Fibroblast of skin of left quadriceps (primary cell): Measurements from ENCODE around the gene PCDHA10.
"Not testable (repeated sequence)": the region's sequence is repeated elsewhere in the genome, so short reads cannot be mapped to it uniquely, and the experiment has no call there.

Experiments
- DNase-seq, 2 experiments: peaks; one replicate each; pipeline ENCODE4 v3.0.0-alpha.2; 2013; ENCODE audit warnings: low read depth in 2 of 2

Gene PCDHA10

DNA sequence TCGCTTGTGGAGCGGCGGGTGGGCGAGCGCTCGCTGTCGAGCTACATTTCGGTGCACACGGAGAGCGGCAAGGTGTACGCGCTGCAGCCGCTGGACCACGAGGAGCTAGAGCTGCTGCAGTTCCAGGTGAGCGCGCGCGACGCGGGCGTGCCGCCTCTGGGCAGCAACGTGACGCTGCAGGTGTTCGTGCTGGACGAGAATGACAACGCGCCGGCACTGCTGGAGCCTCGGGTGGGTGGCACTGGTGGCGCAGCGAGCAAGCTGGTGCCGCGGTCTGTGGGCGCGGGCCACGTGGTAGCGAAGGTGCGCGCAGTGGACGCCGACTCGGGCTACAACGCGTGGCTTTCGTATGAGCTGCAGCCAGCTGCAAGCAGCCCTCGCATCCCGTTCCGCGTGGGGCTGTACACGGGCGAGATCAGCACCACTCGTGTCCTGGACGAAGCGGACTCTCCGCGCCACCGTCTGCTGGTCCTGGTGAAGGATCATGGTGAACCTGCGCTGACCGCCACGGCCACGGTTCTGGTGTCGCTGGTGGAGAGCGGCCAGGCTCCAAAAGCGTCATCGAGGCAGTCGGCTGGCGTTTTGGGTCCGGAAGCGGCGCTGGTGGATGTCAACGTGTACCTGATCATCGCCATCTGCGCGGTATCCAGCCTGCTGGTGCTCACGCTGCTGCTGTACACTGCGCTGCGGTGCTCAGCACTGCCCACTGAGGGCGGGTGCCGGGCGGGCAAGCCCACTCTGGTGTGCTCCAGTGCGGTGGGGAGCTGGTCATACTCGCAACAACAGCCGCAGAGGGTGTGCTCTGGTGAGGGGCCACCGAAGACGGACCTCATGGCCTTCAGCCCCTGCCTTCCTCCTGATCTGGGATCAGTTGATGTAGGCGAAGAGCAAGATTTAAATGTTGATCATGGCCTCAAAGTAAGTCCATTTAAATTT, 12.6 kb upstream of the PCDHA10 start:
- DNase-seq, result no peak

DNA sequence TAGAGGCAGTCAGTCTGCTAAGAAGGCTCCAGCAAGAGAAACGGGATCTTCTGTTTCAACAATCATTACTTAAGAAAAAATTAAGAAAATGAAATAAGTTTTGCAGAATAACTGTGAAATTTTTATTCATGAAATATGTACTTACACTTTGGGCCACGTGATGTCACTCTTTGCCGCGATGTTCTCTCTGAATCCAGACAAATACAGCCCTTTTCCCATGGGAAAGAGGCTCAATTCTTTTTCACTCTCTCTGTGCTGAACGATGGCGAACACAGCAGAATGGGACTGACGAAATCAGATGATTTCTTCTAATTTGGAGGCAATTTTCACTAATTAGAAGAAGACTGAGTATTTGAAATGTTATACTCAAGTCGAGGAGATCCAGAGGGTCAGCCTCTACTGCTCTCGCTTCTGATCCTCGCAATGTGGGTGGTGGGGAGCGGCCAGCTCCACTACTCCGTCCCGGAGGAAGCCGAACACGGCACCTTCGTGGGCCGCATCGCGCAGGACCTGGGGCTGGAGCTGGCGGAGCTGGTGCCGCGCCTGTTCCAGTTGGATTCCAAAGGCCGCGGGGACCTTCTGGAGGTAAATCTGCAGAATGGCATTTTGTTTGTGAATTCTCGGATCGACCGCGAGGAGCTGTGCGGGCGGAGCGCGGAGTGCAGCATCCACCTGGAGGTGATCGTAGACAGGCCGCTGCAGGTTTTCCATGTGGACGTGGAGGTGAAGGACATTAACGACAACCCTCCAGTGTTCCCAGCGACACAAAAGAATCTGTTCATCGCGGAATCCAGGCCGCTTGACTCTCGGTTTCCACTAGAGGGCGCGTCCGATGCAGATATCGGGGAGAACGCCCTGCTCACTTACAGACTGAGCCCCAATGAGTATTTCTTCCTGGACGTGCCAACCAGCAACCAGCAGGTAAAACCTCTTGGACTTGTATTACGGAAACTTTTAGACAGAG, 7.3 kb upstream of the PCDHA10 start, which contains the start of gene PCDHA9:
PCDHA9 (plus strand) TSS at position 244 of the 964 bp plus-strand sequence; CDS start at position 358, 114 bp downstream.
- not testable (repeated sequence) for DNase-seq

DNA sequence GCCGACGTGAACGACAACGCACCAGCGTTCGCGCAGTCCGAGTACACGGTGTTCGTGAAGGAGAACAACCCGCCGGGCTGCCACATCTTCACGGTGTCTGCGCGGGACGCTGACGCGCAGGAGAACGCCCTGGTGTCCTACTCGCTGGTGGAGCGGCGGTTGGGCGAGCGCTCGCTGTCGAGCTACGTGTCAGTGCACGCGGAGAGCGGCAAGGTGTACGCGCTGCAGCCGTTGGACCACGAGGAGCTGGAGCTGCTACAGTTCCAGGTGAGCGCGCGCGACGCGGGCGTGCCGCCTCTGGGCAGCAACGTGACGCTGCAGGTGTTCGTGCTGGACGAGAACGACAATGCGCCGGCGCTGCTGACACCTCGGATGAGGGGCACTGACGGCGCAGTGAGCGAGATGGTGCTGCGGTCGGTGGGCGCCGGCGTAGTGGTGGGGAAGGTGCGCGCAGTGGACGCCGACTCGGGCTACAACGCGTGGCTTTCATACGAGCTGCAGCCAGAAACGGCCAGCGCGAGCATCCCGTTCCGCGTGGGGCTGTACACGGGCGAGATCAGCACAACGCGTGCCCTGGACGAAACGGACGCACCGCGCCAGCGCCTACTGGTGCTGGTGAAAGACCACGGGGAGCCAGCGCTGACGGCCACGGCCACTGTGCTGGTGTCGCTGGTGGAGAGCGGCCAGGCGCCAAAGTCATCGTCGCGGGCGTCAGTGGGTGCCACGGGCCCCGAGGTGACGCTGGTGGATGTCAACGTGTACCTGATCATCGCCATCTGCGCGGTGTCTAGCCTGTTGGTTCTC, 5.7 kb upstream of the PCDHA10 start:
- DNase-seq, result not testable (repeated sequence)

DNA sequence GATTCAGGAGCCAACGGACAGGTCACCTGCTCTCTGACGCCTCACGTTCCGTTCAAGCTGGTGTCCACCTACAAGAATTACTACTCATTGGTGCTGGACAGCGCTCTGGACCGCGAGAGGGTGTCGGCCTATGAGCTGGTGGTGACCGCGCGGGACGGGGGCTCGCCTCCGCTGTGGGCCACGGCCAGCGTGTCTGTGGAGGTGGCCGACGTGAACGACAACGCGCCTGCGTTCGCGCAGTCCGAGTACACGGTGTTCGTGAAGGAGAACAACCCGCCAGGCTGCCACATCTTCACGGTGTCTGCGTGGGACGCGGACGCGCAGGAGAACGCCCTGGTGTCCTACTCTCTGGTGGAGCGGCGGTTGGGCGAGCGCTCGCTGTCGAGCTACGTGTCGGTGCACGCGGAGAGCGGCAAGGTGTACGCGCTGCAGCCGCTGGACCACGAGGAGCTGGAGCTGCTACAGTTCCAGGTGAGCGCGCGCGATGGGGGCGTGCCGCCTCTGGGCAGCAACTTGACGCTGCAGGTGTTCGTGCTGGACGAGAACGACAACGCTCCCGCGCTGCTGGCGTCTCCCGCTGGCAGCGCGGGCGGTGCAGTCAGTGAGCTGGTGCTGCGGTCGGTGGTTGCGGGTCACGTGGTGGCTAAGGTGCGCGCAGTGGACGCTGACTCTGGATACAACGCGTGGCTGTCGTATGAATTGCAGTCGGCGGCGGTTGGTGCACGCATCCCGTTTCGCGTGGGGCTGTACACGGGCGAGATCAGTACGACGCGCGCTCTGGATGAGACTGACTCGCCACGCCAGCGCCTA, 1.7 kb downstream of the PCDHA10 start:
- no peak for DNase-seq

DNA sequence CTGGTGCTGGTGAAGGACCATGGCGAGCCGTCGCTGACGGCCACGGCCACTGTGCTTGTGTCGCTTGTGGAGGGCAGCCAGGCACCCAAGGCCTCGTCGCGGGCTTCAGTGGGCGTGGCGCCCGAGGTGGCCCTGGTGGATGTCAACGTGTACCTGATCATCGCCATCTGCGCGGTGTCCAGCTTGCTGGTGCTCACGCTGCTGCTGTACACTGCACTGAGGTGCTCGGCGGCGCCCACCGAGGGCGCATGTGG, 2.2 kb downstream of the PCDHA10 start:
- no peak for DNase-seq

DNA sequence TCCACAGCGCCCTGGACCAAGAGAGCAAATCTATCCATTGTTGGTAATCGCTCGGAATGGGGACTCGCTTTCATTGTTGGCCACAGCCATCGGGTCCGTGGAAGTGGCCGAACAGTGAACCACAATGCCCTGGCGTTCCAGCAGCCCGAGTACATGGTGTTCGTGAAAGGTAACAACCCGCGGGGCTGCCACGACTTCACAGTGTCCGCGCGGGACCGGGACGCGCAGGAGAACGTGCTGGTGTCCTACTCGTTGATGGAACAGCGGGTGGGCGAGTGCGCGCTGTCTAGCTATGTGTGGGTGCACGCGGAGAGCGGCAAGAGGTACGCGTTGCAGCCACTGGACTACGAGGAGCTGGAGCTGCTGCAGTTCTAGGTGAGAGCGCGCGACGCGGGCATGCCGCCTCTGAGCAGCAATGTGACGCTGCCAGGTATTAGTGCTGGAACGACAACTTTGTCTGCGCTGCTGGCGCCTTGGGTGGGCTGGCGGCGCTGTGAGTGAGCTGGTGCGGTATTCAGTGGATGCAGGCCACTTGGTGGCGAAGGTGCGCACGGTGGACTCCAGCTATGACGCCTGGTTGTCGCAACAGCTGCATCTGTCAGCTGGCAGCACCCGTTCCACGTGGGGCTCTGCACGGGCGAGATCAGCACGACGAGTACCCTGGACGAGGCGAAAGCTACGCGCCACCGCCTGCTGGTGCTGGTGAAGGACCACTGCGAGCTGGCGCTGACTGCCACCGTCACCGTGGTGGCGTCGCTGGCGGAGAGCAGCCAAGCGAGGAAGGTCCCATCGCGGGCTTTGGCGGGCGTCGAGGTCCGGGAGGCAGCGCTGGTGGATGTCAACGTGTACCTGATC, 7.0 kb downstream of the PCDHA10 start:
- DNase-seq, result no peak

DNA sequence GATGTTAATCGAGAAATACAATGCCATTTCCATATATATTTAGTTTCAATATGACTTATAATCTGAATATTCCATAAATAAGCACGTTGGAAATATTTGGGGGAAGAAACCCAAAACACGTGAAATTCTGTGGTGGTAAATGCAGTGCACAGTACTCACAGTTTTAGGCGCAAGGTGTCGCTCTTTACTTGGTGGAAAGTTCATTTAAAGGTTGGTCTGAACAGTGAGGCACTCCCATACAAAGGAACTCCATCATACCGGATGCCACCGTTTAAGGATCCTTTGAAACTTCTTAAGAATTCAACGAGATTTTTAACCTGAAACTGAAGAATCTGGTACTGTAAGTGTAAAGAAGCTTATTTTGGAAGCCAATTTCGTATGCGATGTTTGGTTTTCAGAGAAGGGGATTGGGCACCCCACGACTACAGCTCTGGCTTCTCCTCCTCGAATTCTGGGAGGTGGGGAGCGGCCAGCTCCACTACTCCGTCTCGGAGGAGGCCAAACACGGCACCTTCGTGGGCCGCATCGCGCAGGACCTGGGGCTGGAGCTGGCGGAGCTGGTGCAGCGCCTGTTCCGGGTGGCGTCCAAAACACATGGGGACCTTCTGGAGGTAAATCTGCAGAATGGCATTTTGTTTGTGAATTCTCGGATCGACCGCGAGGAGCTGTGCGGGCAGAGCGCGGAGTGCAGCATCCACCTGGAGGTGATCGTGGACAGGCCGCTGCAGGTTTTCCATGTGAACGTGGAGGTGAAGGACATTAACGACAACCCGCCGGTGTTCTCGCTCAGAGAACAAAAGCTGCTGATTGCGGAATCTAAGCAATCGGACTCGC, 13.2 kb downstream of the PCDHA10 start, which contains the start of gene PCDHA11:
PCDHA11 (plus strand) TSS at position 237 of the 834 bp plus-strand sequence; CDS start at position 384, 147 bp downstream.
- no peak for DNase-seq

DNA sequence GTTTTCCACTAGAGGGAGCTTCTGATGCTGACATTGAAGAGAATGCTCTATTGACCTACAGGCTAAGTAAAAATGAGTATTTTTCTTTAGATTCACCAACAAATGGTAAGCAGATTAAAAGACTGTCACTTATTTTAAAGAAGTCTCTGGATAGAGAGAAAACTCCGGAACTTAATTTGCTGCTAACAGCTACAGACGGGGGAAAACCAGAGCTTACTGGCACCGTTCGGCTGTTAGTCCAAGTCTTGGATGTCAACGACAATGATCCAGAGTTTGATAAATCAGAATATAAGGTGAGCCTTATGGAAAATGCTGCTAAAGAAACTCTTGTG, 13.8 kb downstream of the PCDHA10 start:
- no peak for DNase-seq

DNA sequence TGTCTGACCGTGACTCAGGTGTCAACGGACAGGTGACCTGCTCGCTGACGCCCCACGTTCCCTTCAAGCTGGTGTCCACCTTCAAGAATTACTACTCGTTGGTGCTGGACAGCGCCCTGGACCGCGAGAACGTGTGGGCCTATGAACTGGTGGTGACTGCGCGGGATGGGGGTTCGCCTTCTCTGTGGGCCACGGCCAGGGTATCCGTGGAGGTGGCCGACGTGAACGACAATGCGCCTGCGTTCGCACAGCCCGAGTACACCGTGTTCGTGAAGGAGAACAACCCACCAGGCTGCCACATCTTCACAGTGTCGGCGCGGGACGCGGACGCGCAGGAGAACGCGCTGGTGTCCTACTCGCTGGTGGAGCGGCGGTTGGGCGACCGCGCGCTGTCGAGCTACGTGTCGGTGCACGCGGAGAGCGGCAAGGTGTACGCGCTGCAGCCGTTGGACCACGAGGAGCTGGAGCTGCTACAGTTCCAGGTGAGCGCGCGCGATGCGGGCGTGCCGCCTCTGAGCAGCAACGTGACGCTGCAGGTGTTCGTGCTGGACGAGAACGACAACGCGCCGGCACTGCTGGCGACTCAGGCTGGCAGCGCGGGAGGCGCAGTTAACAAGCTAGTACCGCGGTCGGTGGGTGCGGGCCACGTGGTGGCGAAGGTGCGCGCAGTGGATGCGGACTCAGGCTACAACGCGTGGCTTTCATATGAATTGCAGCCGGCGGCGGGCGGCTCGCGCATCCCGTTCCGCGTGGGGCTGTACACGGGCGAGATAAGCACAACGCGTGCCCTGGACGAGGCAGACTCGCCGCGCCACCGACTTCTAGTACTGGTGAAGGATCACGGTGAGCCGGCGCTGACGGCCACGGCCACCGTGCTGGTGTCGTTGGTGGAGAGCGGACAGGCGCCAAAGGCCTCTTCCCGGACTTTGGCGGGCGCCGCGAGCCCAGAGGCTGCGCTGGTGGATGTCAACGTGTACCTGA, 14.8 kb downstream of the PCDHA10 start:
- DNase-seq, result no peak

DNA sequence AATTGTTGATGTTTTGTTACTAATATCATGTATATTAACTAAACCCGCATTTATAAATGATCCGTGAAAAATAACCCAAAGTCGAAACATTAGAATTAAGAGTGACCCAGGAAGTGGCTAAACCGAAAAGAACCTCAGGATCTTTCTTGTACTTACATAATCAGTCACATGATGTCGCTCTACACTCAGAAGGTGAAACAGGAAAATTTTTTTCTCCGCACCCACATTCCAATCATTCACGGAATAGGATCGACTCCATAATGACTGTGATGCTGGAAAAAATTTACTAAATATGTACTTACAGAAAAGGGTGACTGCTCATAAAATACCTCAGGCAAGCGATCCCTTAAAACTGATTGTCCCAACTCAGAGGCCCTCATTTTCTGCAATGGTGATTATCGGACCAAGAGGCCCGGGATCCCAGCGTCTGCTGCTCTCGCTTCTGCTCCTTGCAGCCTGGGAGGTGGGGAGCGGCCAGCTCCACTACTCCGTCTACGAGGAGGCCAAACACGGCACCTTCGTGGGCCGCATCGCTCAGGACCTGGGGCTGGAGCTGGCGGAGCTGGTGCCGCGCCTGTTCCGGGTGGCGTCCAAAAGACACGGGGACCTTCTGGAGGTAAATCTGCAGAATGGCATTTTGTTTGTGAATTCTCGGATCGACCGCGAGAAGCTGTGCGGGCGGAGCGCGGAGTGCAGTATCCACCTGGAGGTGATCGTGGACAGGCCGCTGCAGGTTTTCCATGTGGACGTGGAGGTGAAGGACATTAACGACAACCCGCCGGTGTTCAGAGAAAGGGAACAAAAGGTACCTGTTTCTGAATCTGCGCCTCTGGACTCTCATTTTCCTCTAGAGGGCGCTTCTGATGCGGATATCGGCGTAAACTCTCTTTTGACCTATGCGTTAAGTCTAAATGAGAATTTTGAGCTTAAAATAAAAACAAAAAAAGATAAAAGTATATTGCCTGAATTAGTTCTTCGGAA, 19.7 kb downstream of the PCDHA10 start, which contains the start of gene PCDHA12:
PCDHA12 (plus strand) TSS at position 224 of the 981 bp plus-strand sequence; CDS start at position 389, 165 bp downstream.
- DNase-seq, result no peak

DNA sequence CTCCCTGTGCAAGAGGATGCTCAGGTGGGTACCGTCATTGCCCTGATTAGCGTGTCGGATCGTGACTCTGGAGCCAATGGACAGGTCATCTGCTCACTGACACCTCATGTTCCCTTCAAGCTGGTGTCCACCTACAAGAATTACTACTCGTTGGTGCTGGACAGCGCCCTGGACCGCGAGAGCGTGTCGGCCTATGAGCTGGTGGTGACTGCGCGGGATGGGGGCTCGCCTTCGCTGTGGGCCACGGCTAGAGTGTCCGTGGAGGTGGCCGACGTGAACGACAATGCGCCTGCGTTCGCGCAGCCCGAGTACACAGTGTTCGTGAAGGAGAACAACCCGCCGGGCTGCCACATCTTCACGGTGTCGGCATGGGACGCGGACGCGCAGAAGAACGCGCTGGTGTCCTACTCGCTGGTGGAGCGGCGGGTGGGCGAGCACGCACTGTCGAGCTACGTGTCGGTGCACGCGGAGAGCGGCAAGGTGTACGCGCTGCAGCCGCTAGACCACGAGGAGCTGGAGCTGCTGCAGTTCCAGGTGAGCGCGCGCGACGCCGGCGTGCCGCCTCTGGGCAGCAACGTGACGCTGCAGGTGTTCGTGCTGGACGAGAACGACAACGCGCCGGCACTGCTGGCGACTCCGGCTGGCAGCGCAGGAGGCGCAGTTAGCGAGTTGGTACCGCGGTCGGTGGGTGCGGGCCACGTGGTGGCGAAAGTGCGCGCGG, 21.0 kb downstream of the PCDHA10 start:
- DNase-seq, result not testable (repeated sequence)

DNA sequence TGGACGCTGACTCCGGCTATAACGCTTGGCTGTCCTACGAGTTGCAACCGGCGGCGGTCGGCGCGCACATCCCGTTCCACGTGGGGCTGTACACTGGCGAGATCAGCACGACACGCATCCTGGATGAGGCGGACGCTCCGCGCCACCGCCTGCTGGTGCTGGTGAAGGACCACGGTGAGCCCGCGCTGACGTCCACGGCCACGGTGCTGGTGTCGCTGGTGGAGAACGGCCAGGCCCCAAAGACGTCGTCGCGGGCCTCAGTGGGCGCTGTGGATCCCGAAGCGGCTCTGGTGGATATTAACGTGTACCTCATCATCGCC, 21.5 kb downstream of the PCDHA10 start:
- DNase-seq, result no peak

DNA sequence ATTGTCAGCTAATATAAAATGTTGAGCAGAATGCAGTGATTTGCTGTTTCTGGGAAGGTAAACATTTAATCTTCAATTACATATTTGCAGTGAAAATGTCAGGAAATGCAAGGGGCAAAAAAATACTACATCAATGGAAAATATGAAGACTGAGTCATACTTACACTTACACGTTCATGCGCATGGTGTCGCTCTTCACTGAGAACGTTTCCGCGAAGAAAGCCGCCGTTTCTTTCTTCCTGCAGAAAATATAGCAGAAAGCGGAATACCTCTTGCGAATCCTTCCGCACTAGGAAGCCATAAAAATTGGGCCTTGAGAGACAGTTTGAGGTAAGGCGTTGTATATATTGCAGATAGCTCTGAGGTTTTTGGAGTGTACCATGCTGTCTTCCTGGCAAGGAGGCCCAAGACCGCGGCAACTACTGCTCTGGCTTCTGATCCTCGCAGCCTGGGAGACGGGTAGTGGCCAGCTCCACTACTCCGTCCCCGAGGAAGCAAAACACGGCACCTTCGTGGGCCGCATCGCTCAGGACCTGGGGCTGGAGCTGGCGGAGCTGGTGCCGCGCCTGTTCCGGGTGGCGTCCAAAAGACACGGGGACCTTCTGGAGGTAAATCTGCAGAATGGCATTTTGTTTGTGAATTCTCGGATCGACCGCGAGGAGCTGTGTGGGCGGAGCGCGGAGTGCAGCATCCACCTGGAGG, 26.3 kb downstream of the PCDHA10 start, which contains the start of gene PCDHA13:
PCDHA13 (plus strand) TSS at position 236 of the 702 bp plus-strand sequence; CDS start at position 381, 145 bp downstream.
- no peak for DNase-seq

DNA sequence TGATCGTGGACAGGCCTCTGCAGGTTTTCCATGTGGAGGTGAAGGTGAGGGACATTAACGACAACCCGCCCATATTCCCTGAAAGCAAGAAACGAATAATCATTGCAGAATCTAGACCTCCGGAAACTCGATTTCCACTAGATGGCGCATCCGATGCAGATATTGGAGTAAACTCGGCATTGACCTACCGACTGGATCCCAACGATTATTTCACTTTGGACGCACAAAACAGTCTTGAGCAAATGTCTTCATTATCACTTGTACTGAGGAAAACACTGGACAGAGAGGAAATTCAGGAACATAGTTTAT, 26.8 kb downstream of the PCDHA10 start:
- no peak for DNase-seq

DNA sequence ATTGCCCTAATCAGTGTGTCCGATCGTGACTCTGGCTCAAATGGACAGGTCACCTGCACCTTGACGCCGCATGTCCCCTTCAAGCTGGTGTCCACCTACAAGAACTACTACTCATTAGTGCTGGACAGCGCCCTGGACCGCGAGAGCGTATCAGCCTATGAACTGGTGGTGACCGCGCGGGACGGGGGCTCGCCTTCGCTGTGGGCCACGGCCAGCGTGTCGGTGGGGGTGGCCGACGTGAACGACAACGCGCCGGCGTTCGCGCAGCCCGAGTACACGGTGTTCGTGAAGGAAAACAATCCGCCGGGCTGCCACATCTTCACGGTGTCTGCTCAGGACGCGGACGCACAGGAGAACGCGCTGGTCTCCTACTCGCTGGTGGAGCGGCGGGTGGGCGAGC, 27.7 kb downstream of the PCDHA10 start:
- no peak for DNase-seq
